ENCODE results near the gene EPS15.
"Not testable (repeated sequence)": the region's sequence is repeated elsewhere in the genome, so short reads cannot be mapped to it uniquely, and the experiment has no call there.

EPS15 gene

DNA sequence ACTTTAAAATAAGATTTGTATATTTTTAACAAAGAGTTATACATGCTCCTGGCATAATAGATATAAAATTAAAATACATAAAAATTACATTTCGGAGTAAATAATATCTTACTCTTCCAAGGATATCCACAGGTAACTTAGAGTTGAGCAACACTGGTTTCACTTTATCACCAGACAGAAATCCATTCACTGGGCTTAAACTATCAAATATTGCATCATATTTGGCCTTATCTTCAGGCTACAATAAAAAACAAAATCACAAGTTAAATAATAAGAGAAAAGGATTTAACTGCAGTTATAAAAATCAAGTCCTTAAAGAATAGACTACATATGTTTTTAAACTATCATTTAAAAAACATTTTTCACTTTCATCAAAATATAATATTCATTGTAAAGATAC lies 55.5 kb downstream of the EPS15 start:
- DNase-seq, result no peak

DNA sequence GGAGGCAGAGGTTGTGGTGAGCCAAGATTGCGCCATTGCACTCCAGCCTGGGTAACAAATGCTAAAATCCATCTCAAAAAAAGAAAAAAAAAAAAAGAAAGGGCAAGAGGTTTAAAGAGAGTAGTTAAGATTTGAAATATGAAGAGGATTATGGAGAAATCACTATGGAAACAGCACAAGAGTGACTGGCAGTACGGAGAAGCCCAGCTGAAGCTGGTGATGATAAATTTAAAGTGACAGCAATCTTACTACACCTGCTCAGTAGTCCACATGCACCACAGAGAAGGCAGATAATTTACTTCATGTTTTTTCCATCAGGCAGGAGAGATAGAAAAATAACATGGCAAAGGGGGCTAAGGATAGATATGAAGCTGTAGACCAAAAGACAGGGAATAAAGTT lies 56.8 kb downstream of the EPS15 start:
- DNase-seq, result not testable (repeated sequence)

- no peak for DNase-seq
These were observed 64.5 kb downstream of the EPS15 start for GRCh38 chr1:51454554-51454953.

DNA sequence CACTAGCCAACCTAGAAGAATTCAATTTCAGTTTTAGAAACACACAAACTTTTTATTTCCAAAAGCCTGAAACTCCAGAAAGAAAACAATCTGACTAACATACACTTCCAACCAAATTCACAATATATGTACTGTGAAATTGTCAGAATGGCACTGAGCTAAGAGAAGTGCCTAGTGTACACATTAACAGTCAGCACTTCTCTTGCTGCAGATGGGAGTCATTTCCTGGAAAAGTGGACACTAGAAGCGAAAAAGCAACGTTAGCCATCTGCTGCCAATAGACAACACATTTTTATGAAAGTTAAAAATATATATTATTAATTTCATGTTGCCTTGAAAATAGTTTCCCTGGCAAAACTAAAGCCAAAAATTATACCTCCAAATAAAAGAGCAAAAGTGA lies 66.1 kb downstream of the EPS15 start:
- no peak for DNase-seq

GRCh38 chr1:51448844-51449454 lies 70.1 kb downstream of the EPS15 start:
- not testable (repeated sequence) for DNase-seq

- DNase-seq, result no peak
These were observed 73.5 kb downstream of the EPS15 start for GRCh38 chr1:51445351-51446090.

- no peak for DNase-seq
These were observed 74.4 kb downstream of the EPS15 start for GRCh38 chr1:51444534-51445192.

DNA sequence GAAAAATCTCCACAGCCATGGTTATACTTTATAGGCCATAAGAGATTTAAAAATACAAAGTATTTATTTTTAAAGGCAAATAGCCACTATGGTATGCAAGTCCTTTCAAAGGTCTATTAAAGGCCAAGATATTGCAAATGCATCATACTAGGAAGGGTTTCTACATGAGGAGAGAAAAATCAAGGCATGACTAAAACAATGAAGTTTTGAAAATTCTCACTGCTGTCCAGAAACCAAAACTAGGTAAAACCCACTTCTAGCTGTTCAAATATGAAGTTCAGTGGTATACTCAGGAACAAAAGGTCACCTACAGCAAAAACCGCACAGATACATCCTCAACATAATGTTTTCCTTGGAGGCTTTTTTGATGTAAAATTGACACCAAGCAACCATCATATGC lies 75.0 kb downstream of the EPS15 start:
- DNase-seq, result no peak

GRCh38 chr1:51443555-51443954 lies 75.5 kb downstream of the EPS15 start:
- no peak for DNase-seq

DNA sequence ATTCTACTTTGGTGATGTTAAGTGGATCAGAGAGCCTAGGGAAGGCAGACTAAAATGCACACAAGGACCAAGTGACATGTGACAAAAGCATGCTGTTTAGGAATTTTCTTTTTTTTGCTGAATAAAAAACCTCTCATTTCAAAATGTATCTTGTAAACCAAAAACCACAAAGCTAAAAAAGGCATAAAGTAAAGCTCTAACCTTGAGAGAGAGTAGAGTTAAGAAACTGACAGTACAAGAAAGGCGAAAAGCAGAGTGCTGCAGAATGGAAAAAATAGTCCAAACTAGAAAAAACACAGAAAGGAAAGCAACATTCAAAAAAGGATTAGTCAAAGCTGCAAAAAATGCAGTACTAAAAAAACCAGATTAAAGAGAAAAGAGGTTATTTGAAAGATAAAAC lies 76.5 kb downstream of the EPS15 start:
- no peak for DNase-seq

DNA sequence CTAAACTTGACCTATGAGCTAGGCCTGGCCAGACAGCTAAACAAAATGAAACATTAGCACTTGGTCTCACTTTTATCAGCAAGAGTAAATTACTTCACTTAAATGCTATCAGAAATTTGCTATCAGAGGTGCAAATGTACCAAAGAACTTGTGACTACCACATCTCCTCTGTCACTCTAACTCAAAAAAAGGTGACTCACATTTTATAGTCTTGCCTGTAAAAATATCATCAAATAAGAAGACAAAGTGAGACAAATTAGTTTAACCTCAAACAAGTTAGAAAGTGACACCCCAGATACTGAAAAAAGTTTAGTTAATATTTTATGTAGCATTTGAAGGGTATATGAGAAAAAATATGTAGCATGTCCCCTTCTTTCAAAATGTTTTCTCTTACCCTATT lies 76.9 kb downstream of the EPS15 start:
- DNase-seq, result no peak

GRCh38 chr1:51439895-51440294 lies 79.2 kb downstream of the EPS15 start:
- no peak for DNase-seq

GRCh38 chr1:51439053-51439452 lies 80.0 kb downstream of the EPS15 start:
- DNase-seq, result no peak

- DNase-seq, result not testable (repeated sequence)
These were observed 81.7 kb downstream of the EPS15 start for GRCh38 chr1:51437391-51437790.

DNA sequence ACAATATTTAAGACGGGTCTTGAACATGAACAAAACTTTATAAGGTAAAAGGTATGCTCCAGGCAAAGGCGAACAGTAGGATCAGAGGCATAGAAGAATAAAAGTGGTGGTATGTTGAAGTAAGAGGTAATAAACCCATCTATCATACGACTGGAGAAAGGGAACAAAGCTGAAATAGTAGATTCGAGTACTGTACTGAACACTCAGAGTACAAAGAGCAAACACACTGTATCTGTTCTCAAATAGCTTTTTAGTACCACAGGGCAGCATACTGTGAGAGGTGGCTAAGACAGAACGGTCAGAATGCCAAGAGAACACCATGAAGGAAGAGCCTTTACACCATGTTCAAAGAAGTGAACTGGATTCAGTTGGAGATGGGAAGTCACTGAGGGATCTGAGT lies 83.2 kb downstream of the EPS15 start:
- no peak for DNase-seq

GRCh38 chr1:51433972-51434510 lies 85.0 kb downstream of the EPS15 start:
- no peak for DNase-seq

GRCh38 chr1:51433269-51433971 lies 85.6 kb downstream of the EPS15 start:
- DNase-seq, result no peak

- no peak for DNase-seq
These were observed 86.9 kb downstream of the EPS15 start for GRCh38 chr1:51432146-51432545.

DNA sequence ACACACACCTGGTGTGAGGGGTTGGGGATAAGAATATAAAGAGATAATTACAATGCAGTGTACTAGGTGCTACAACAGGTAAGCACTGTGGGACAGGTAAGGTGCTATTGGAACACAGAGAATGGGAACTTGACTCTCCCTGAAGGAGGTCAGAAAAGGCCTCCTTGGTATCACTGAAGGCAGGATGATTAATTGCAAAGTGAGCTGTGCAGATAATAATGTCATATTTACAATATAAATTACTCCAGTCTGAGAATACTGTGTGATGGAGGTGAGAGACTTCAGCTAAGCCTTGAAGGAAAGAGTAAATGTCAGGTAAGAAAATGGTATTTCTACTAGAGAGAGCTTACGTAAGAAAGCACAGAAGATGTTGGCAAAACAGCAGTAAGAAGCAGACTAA lies 91.6 kb downstream of the EPS15 start:
- DNase-seq, result no peak

DNA sequence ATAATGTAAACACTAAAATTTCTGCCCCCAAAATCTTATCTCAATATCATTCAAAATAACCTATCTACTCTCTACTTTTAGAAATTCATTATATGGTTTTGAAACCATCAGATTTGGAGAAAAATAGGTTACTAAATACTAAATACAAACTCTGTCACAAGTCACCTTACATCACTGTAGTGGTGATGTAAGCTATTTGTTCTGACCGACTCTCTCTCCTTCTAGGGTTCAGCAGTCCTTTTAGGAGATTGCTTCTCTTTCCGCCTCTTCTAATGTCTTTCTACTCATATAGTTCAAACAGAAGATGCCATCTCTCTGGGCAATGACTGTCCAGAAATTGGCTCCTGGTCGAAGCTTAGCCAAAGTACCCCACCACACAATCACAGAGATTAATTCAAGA lies 93.1 kb downstream of the EPS15 start:
- no peak for DNase-seq

DNA sequence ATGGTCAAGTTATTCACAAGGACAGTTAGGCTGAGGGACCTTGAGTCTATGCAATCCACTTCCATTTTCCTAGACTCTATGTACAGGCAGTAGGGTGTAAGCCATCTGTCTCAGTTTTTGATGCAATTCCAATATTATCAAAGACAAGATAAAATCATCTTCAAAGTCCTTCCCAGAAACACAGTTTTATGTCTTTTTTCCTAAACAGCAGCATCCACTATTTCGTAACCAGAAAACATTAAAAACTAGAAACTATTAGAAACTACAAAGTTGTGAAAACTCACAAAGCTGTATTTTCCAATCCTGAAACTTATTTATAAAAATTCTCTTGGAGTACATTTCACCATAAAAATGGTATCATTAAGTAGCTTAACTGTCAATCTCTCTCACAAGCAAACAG lies 93.8 kb downstream of the EPS15 start:
- no peak for DNase-seq

DNA sequence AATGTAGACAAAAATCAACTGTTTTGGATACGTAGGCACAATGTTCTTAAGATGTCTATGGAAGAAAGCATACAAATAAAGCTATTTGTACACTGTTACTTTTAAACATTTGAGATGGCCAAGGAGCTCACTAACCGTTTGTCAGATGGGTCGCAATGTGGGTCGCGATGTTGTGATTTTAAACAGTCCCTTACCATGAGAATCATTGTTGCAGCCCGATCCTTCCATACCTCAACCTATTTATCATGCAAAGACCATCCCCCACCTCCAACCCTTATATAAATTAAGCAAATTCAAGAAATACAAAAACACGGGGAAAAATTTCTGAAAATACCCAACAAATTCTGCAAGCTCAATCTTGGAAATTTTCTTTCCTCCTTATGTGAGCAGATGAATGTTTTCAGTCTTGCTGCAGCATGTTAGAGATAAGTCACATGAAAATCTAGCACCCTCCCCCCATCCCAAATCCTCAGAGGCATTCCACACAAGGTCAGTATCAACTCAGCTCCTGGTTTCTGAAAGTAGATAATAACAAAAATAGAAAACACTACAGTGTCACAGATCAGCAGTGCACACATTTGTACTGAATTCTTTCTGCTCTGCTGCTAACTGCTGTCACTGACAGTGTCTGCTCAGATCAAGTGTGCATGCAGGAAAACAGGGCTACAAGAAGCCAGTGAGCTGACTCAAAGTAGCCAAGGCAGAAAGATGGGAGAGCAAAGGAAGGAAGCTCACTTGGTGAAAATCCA lies 95.8 kb downstream of the EPS15 start:
- DNase-seq, result no peak

Measured in stimulated activated naive CD4-positive, alpha-beta T cell treated with Interleukin-2 at 50 U/mL for 16 hours (primary cell).